GM12874 (cell line): Measurements from ENCODE around the gene SDS.

Experiments used
- CTCF ChIP-seq: IDR thresholded peaks from 2 replicates; pipeline ENCODE4 v1.5.1; 2011; ENCODE audit warnings: low read depth, mild to moderate bottlenecking, control low read depth, low read length, moderate library complexity; ENCODE audit not compliant: insufficient read depth

Gene SDS

GRCh38 chr12:113424915-113425823 is 21.5 kb upstream of the SDS start:
- TF ChIP-seq CTCF, result peak; percentile 89

- no peak for TF ChIP-seq CTCF
Observed at GRCh38 chr12:113424456-113424855, 20.8 kb upstream of the SDS start.

GRCh38 chr12:113422886-113423669 is 19.4 kb upstream of the SDS start:
- no peak for TF ChIP-seq CTCF

- TF ChIP-seq CTCF, result no peak
Observed at GRCh38 chr12:113422030-113422885, 18.6 kb upstream of the SDS start, which contains the start of gene SDSL. SDSL (plus strand) TSS chr12:113422380; CDS start chr12:113427983, 5,603 bp downstream.

GRCh38 chr12:113420996-113421595 is 17.4 kb upstream of the SDS start:
- no peak for TF ChIP-seq CTCF

GRCh38 chr12:113418213-113418879 is 14.7 kb upstream of the SDS start:
- TF ChIP-seq CTCF, result no peak
